ENCODE data around the gene CPEB1. TPM values are rescaled to one million over a fixed set of nuclear protein-coding genes. Genes with fewer than 3 reads are reported as not detected.

The CPEB1 gene
- 2.5 TPM for total RNA-seq
- long read RNA-seq, partial matches to known transcripts = 0 of 3 reads
- long read RNA-seq, other reads (novel, unspliced or antisense) = 1 of 3 reads

GRCh38 chr15:82647045-82647834, at the start of gene CPEB1:
TSS of gene CPEB1 (minus strand) at chr15:82647363. CDS start at chr15:82628459, 18,904 bp downstream.
- Histone ChIP-seq H3K9me3 (no peaks in the 10 kb centered on the region), H3K36me3 (no peaks in the 10 kb centered on the region), H3K4me3 (peak within 1 kb of the TSS; percentile 53), H3K4me1 (peaks cover 11% of the 10 kb centered on the region), H3K27me3 (peaks cover 48% of the 10 kb centered on the region), H3K27ac (no peak within 1 kb of the TSS)
- ATAC-seq (peak; percentile 75), DNase-seq (no peak)
- peak; percentile 12 for TF ChIP-seq CTCF (IDR thresholded peaks at IDR 0.05)
- intact Hi-C loops (cut with DNase I) = no loop called here

- Histone ChIP-seq H3K4me3 (no peak overlapping the region), H3K27ac (no peak overlapping the region), H3K4me1 (no peaks in the 10 kb centered on the region), H3K27me3 (no peaks in the 10 kb centered on the region), H3K36me3 (no peaks in the 10 kb centered on the region), H3K9me3 (no peaks in the 10 kb centered on the region)
- DNase-seq (peak; percentile 43), ATAC-seq (no peak)
- intact Hi-C loops (cut with DNase I) = no loop called here
- no peak for TF ChIP-seq CTCF (IDR thresholded peaks at IDR 0.05)
Measured at GRCh38 chr15:82692171-82692570, 45.0 kb upstream of the CPEB1 start.

GRCh38 chr15:82689147-82689546, 42.0 kb upstream of the CPEB1 start:
- TF ChIP-seq CTCF (IDR thresholded peaks at IDR 0.05) = no peak
- Histone ChIP-seq H3K36me3 (no peaks in the 10 kb centered on the region), H3K4me3 (no peak overlapping the region), H3K27me3 (peaks cover under 1% of the 10 kb centered on the region), H3K9me3 (no peaks in the 10 kb centered on the region), H3K27ac (no peak overlapping the region), H3K4me1 (no peaks in the 10 kb centered on the region)
- intact Hi-C loops (cut with DNase I) = no loop called here
- DNase-seq (peak; percentile 27), ATAC-seq (no peak)

- H3K4me1 ChIP-seq = no peaks in the 10 kb centered on the region
- intact Hi-C loops (cut with DNase I) = no loop called here
- H3K27me3 ChIP-seq = peaks cover 5% of the 10 kb centered on the region
- H3K4me3 ChIP-seq = no peak overlapping the region
- no peak for TF ChIP-seq CTCF (IDR thresholded peaks at IDR 0.05)
- H3K27ac ChIP-seq = no peak overlapping the region
- no peaks in the 10 kb centered on the region for H3K9me3 ChIP-seq
- no peaks in the 10 kb centered on the region for H3K36me3 ChIP-seq
- ATAC-seq (no peak), DNase-seq (peak; percentile 39)
Measured at GRCh38 chr15:82688691-82689090, 41.5 kb upstream of the CPEB1 start.

GRCh38 chr15:82681371-82681770, 34.2 kb upstream of the CPEB1 start:
- no peak for TF ChIP-seq CTCF (IDR thresholded peaks at IDR 0.05)
- ATAC-seq (no peak), DNase-seq (peak; percentile 52)
- no peaks in the 10 kb centered on the region for H3K9me3 ChIP-seq
- H3K27ac ChIP-seq = no peak overlapping the region
- intact Hi-C loops (cut with DNase I) = no loop called here
- peaks cover 27% of the 10 kb centered on the region for H3K27me3 ChIP-seq
- H3K4me3 ChIP-seq = no peak overlapping the region
- H3K36me3 ChIP-seq = no peaks in the 10 kb centered on the region
- no peaks in the 10 kb centered on the region for H3K4me1 ChIP-seq

Data from upper lobe of right lung (tissue), 1 donor.